Neuronal stem cell (in vitro differentiated cells): ENCODE data around the gene FAF1.

Source experiments
- DNase-seq: peaks from one replicate; pipeline ENCODE4 v3.0.0-alpha.2; 2013; ENCODE audit warnings: low spot score
- H2AFZ ChIP-seq: one replicate; pipeline ENCODE4 v1.6.1; 2013; ENCODE audit warnings: mild to moderate bottlenecking, low read length, inconsistent platforms
- H2AK5ac ChIP-seq: 2 replicates; pipeline ENCODE4 v1.6.1; 2013; ENCODE audit warnings: low read depth, mild to moderate bottlenecking, inconsistent platforms, low read length, moderate library complexity, mixed read lengths
- H2BK120ac ChIP-seq: 2 replicates; pipeline ENCODE4 v1.6.1; 2013; ENCODE audit warnings: low read depth, mild to moderate bottlenecking, inconsistent platforms, low read length, moderate library complexity, mixed read lengths
- H2BK12ac ChIP-seq: one replicate; pipeline ENCODE4 v1.6.1; 2013; ENCODE audit warnings: low read length, inconsistent platforms
- H2BK15ac ChIP-seq: 2 replicates; pipeline ENCODE4 v1.6.1; 2013; ENCODE audit warnings: mild to moderate bottlenecking, low read length, inconsistent platforms, mixed read lengths
- H2BK5ac ChIP-seq: one replicate; pipeline ENCODE4 v1.6.1; 2013; ENCODE audit warnings: inconsistent platforms, mild to moderate bottlenecking, low read length, moderate library complexity
- H3K14ac ChIP-seq: one replicate; pipeline ENCODE4 v1.6.1; 2013; ENCODE audit warnings: low read length, inconsistent platforms
- H3K18ac ChIP-seq: 2 replicates; pipeline ENCODE4 v1.6.1; 2013; ENCODE audit warnings: low read length, inconsistent platforms
- H3K23ac ChIP-seq: 2 replicates; pipeline ENCODE4 v1.6.1; 2013; ENCODE audit warnings: low read depth, mild to moderate bottlenecking, mixed read lengths, low read length, inconsistent platforms; ENCODE audit not compliant: poor library complexity
- H3K27ac ChIP-seq: replicated peaks from 3 replicates; pipeline ENCODE4 v1.5.1; 2013; ENCODE audit warnings: low read length, inconsistent platforms
- H3K27me3 ChIP-seq, 3 experiments: 2 replicates each; pipeline ENCODE4 v1.6.1; 2013; ENCODE audit warnings: low read length in 3 of 3, mild to moderate bottlenecking in 2 of 3, inconsistent platforms in 1 of 3, low read depth in 1 of 3, mixed read lengths in 1 of 3, moderate library complexity in 1 of 3; ENCODE audit not compliant: control insufficient read depth in 3 of 3, insufficient read depth in 3 of 3
- H3K36me3 ChIP-seq, 2 donors: replicated peaks in 1 of 2; 2 replicates each; pipeline ENCODE4 v1.6.1; 2013; ENCODE audit warnings: low read length in 2 of 2; ENCODE audit not compliant: control insufficient read depth in 2 of 2, insufficient read depth in 2 of 2
- H3K4ac ChIP-seq: 2 replicates; pipeline ENCODE4 v1.6.1; 2013; ENCODE audit warnings: inconsistent platforms, mild to moderate bottlenecking, low read length, moderate library complexity
- H3K4me1 ChIP-seq, 2 donors: 1 replicate in 1 of 2; 2 replicates in 1 of 2; pipeline ENCODE4 v1.6.1; 2013; ENCODE audit warnings: low read length in 2 of 2, low read depth in 1 of 2; ENCODE audit not compliant: control insufficient read depth in 2 of 2, insufficient read depth in 1 of 2
- H3K4me2 ChIP-seq: one replicate; pipeline ENCODE4 v1.6.1; 2013; ENCODE audit warnings: mild to moderate bottlenecking, low read length, inconsistent platforms; ENCODE audit not compliant: insufficient read depth, poor library complexity, severe bottlenecking
- H3K4me3 ChIP-seq, 2 donors: 2 replicates each; pipeline ENCODE4 v1.5.1; 2013; ENCODE audit warnings: low read length in 2 of 2, mild to moderate bottlenecking in 2 of 2, inconsistent platforms in 1 of 2, moderate library complexity in 1 of 2
- H3K79me1 ChIP-seq: one replicate; pipeline ENCODE4 v1.6.1; 2013; ENCODE audit warnings: low read depth, mild to moderate bottlenecking, inconsistent platforms, low read length, moderate library complexity
- H3K9ac ChIP-seq: one replicate; pipeline ENCODE4 v1.6.1; 2013; ENCODE audit warnings: mild to moderate bottlenecking, low read depth, low read length, inconsistent platforms; ENCODE audit not compliant: poor library complexity
- H3K9me3 ChIP-seq, 2 donors: replicated peaks in 1 of 2; 2 replicates each; pipeline versions ENCODE3 to v1.6.1; 2013; ENCODE audit warnings: low read length in 2 of 2, mild to moderate bottlenecking in 2 of 2, inconsistent platforms in 1 of 2, low read depth in 1 of 2, mixed read lengths in 1 of 2, moderate library complexity in 1 of 2; ENCODE audit not compliant: control insufficient read depth in 2 of 2, insufficient read depth in 1 of 2
- H4K8ac ChIP-seq: one replicate; pipeline ENCODE4 v1.6.1; 2013; ENCODE audit warnings: low read depth, mild to moderate bottlenecking, inconsistent platforms, low read length, moderate library complexity
- H4K91ac ChIP-seq: one replicate; pipeline ENCODE4 v1.6.1; 2013; ENCODE audit warnings: low read length, low read depth, mild to moderate bottlenecking, inconsistent platforms; ENCODE audit not compliant: poor library complexity
- WGBS, 2 donors: extraction: QIAGEN DNeasy Blood & Tissue Kit; methylation state at CpG; one replicate each; pipeline ENCODE4 v1.1.7; 2013; ENCODE audit warnings: missing lambda C conversion rate in 2 of 2, mixed read lengths in 1 of 2; ENCODE audit not compliant: insufficient read length in 2 of 2, insufficient replicate concordance in 1 of 2; ENCODE audit errors: extremely low coverage in 2 of 2; 5-methylcytosine and 5-hydroxymethylcytosine counted together

The FAF1 gene

GRCh38 chr1:50566405-50566804 is 393.7 kb downstream of the FAF1 start:
- peaks cover 9 to 19% of the 10 kb centered on the region in 2 donors for H3K4me1 ChIP-seq
- WGBS, 2 donors, result no CpG with 5 or more reads among the region's 2 CpGs

GRCh38 chr1:50564417-50564816 is 395.6 kb downstream of the FAF1 start:
- no CpG with 5 or more reads among the region's 1 CpG for WGBS, 2 donors
- Histone ChIP-seq H4K8ac (no peak overlapping the region), H3K4me1 (peaks cover 7 to 9% of the 10 kb centered on the region in 2 donors), H4K91ac (no peak overlapping the region), H3K79me1 (no peaks in the 10 kb centered on the region), H2BK5ac (no peak overlapping the region), H3K4me2 (no peak overlapping the region), H3K4me3 (no peak overlapping the region), H3K23ac (no peak overlapping the region), H3K9ac (no peak overlapping the region), H3K4ac (no peak overlapping the region), H3K18ac (no peak overlapping the region), H3K9me3 (no peaks in the 10 kb centered on the region), H2AFZ (no peak overlapping the region), H2BK12ac (no peak overlapping the region), H3K27ac (no peak overlapping the region), H3K36me3 (peaks cover 0 to 40% of the 10 kb centered on the region in 2 donors), H2AK5ac (no peak overlapping the region), H3K14ac (no peak overlapping the region), H2BK15ac (no peak overlapping the region), H2BK120ac (no peak overlapping the region), H3K27me3 (no peaks in the 10 kb centered on the region)
- DNase-seq, result no peak

More at GRCh38 chr1:50566405-50566804, 393.7 kb downstream of the FAF1 start:
- no peak for DNase-seq
- Histone ChIP-seq H4K8ac (no peak overlapping the region), H3K23ac (no peak overlapping the region), H3K14ac (no peak overlapping the region), H3K79me1 (no peaks in the 10 kb centered on the region), H3K4ac (no peak overlapping the region), H2AFZ (no peak overlapping the region), H3K27me3 (no peaks in the 10 kb centered on the region), H3K9ac (no peak overlapping the region), H2BK5ac (no peak overlapping the region), H2BK120ac (no peak overlapping the region), H2AK5ac (no peak overlapping the region), H3K27ac (no peak overlapping the region), H2BK15ac (no peak overlapping the region), H3K4me2 (no peak overlapping the region), H2BK12ac (no peak overlapping the region), H3K9me3 (no peaks in the 10 kb centered on the region), H3K36me3 (peaks cover 0 to 28% of the 10 kb centered on the region in 2 donors), H3K18ac (no peak overlapping the region), H4K91ac (no peak overlapping the region), H3K4me3 (no peak overlapping the region)

GRCh38 chr1:50562106-50562505 is 398.0 kb downstream of the FAF1 start:
- no peak overlapping the region for H3K4me3 ChIP-seq
- H2AK5ac ChIP-seq, result no peak overlapping the region
- peaks cover 0 to 3% of the 10 kb centered on the region in 2 donors for H3K4me1 ChIP-seq
- H2AFZ ChIP-seq, result no peak overlapping the region
- H4K8ac ChIP-seq, result no peak overlapping the region
- no peak overlapping the region for H3K14ac ChIP-seq
- no peak overlapping the region for H3K18ac ChIP-seq
- no peak overlapping the region for H4K91ac ChIP-seq
- H3K4ac ChIP-seq, result no peak overlapping the region
- H3K27ac ChIP-seq, result no peak overlapping the region
- H3K4me2 ChIP-seq, result no peak overlapping the region
- no peak overlapping the region for H2BK5ac ChIP-seq
- no peak for DNase-seq
- H2BK12ac ChIP-seq, result no peak overlapping the region
- no peaks in the 10 kb centered on the region for H3K27me3 ChIP-seq
- H3K9ac ChIP-seq, result no peak overlapping the region
- no peak overlapping the region for H3K23ac ChIP-seq
- no CpG with 5 or more reads among the region's 1 CpG for WGBS, 2 donors
- H3K9me3 ChIP-seq, result no peaks in the 10 kb centered on the region
- peaks cover 0 to 40% of the 10 kb centered on the region in 2 donors for H3K36me3 ChIP-seq
- H3K79me1 ChIP-seq, result no peaks in the 10 kb centered on the region
- no peak overlapping the region for H2BK120ac ChIP-seq
- no peak overlapping the region for H2BK15ac ChIP-seq

GRCh38 chr1:50559421-50559820 is 400.6 kb downstream of the FAF1 start:
- no peak overlapping the region for H3K9ac ChIP-seq
- H3K9me3 ChIP-seq, result no peaks in the 10 kb centered on the region
- no peak overlapping the region for H2BK12ac ChIP-seq
- no peak overlapping the region for H2BK120ac ChIP-seq
- no peak overlapping the region for H2BK15ac ChIP-seq
- no peak overlapping the region for H3K4ac ChIP-seq
- no peak overlapping the region for H3K27ac ChIP-seq
- no peak overlapping the region for H4K91ac ChIP-seq
- peaks cover 0 to 14% of the 10 kb centered on the region in 2 donors for H3K36me3 ChIP-seq
- H3K27me3 ChIP-seq, result no peaks in the 10 kb centered on the region
- no CpG with 5 or more reads among the region's 3 CpGs for WGBS, 2 donors
- no peak overlapping the region for H4K8ac ChIP-seq
- no peak overlapping the region for H2BK5ac ChIP-seq
- H3K14ac ChIP-seq, result no peak overlapping the region
- H3K4me2 ChIP-seq, result no peak overlapping the region
- no peak for DNase-seq
- no peaks in the 10 kb centered on the region for H3K79me1 ChIP-seq
- no peak overlapping the region for H2AK5ac ChIP-seq
- H3K4me3 ChIP-seq, result no peak overlapping the region
- H3K23ac ChIP-seq, result no peak overlapping the region
- no peaks in the 10 kb centered on the region for H3K4me1 ChIP-seq
- H2AFZ ChIP-seq, result no peak overlapping the region
- H3K18ac ChIP-seq, result no peak overlapping the region
